Measurements from ENCODE around the gene KRTAP4-12.
"Not testable (repeated sequence)": the region's sequence is repeated elsewhere in the genome, so short reads cannot be mapped to it uniquely, and the experiment has no call there.

The KRTAP4-12 gene

GRCh38 chr17:41123991-41124371 lies at the start of gene KRTAP4-12:
TSS of gene KRTAP4-12 (minus strand) at chr17:41124182. CDS start at chr17:41124122, 60 bp downstream.
- DNase-seq (ENCODE audit: insufficient read length, low spot score); FAIRE-seq: not testable (repeated sequence)

GRCh38 chr17:41171886-41172285 lies 47.9 kb upstream of the KRTAP4-12 start:
- no peak for DNase-seq (ENCODE audit: insufficient read length, low spot score)
- FAIRE-seq = no peak

DNA sequence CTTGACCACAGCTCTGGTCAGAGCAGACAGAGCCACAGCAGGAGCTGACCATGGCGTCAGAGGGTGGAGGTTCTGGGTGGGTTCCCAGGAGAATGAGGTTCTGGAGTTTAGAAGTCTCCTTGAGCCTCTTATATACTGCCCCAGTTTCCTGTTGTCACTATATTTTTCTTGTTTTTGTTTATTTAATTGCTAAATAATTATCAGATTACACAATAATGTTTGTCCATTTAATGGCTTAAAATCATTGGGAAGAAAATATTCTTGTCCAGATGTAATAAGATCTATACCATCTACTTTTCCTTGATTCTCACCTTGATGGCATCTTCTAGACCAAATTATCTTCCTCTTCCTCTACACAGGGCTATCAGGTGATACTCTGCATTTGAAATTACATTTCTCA lies 44.1 kb upstream of the KRTAP4-12 start, which contains the start of gene KRTAP4-3:
TSS of gene KRTAP4-3 (minus strand) at position 101 of the 400 bp plus-strand sequence. CDS start at position 52, 49 bp downstream.
- no peak for FAIRE-seq
- no peak for DNase-seq (ENCODE audit: insufficient read length, low spot score)

GRCh38 chr17:41167561-41167960 lies 43.6 kb upstream of the KRTAP4-12 start:
- no peak for FAIRE-seq
- DNase-seq (ENCODE audit: insufficient read length, low spot score) = no peak

DNA sequence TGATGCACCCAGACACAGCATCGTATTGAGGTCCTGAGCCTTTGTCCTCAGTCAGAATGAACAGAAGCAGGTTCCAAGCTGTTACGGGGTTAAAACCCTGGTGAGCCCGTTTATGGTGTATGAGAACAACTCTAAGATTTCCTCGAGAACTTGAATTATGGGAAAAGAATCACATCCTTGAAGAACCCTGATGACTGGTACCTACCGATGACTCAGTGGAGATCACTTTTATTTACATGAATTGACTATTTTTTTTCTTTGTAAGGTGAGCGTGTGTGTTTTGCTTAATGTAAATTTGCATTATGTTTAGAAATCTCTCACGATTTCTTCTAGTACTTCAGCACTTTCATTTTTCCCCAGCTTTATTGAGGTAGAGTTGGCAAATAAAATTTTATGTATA lies 39.8 kb upstream of the KRTAP4-12 start:
- DNase-seq (ENCODE audit: insufficient read length, low spot score) = no peak
- FAIRE-seq = no peak

DNA sequence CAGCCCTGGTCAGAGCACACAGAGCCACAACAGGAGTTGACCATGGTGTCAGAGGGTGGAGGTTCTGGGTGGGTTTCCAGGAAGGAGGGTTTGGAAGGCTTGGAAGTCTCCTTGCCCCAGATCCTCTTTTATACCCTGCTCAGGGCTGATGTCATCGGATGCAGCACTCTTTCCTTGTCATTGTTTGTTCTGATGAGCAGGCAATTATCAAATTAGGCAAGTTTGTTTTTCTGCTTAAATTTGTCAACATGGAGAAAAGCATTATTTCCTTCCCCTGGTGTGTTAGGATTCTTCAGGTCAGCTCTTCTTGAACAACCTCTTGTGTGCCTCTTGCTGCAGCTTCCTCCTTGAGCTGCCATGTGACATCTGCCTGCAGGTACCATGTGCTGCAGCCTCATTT lies 36.7 kb upstream of the KRTAP4-12 start, which contains the start of gene KRTAP4-4:
TSS of gene KRTAP4-4 (minus strand) at position 101 of the 400 bp plus-strand sequence. CDS start at position 44, 57 bp downstream.
- no peak for FAIRE-seq

GRCh38 chr17:41160190-41160589 lies 36.2 kb upstream of the KRTAP4-12 start:
- not testable (repeated sequence) for FAIRE-seq; DNase-seq (ENCODE audit: insufficient read length, low spot score)

More for the DNA sequence above, 36.7 kb upstream of the KRTAP4-12 start, which contains the start of gene KRTAP4-4:
- no peak for DNase-seq (ENCODE audit: insufficient read length, low spot score)

GRCh38 chr17:41153856-41154255 lies 29.9 kb upstream of the KRTAP4-12 start:
- FAIRE-seq = peak; percentile 82
- no peak for DNase-seq (ENCODE audit: insufficient read length, low spot score)

DNA sequence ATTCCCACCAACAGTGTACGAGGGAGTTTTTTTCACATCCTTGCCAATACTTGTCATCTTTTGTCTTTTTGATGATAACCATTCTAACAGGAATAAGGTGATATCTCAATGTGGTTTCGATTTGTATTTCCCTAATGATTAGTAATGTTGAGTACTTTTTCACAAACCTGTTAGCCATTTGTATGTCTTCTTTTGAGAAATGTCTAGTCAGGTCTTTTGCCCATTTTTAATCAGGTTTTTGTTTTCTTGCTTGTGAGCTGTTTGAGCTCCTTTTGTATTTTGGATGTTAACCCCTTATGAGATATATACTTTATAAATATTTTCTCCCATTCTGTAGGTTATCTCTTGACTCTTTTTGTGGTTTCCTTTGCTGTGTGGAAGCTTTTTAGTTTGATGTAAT lies 27.5 kb upstream of the KRTAP4-12 start:
- FAIRE-seq (no peak), DNase-seq (ENCODE audit: insufficient read length, low spot score) (no peak)

- FAIRE-seq (peak; percentile 66), DNase-seq (ENCODE audit: insufficient read length, low spot score) (no peak)
These were observed 26.0 kb upstream of the KRTAP4-12 start for GRCh38 chr17:41150026-41150425.

- DNase-seq (ENCODE audit: insufficient read length, low spot score) (no peak), FAIRE-seq (peak; percentile 13)
These were observed 25.6 kb upstream of the KRTAP4-12 start, which contains the start of gene KRTAP4-5 for GRCh38 chr17:41149652-41149985. TSS of gene KRTAP4-5 (minus strand) at chr17:41149825. CDS start at chr17:41149767, 58 bp downstream.

DNA sequence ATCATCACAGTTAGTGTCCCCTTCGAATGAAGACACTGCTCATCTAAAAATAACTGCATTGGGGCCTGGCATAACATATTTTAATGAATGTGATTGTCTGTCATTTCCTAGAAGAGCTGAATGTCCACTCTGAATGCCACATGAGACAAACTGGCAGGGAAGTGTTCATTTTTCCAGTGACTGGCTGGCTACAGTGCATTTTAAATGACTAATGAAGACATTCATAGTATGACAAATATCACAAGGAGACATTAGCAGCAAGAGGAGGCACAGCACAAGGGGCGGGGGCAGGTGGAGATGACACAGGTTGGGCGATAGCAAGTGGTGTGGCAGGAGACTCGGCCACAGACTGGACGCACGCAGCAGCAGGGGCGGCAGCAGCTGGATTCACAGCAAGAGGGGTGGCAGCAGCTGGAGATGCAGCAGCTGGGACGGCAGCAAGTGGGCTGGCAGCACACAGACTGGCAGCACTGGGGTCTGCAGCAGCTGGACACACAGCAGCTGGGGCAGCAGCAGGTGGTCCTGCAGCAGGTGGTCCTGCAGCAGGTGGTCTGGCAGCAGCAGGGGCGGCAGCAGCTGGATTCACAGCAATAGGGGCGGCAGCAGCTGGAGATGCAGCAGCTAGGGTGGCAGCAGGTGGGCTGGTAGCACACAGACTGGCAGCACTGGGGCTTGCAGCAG lies 25.1 kb upstream of the KRTAP4-12 start:
- FAIRE-seq = peak; percentile 92
- DNase-seq (ENCODE audit: insufficient read length, low spot score) = not testable (repeated sequence)

GRCh38 chr17:41147531-41148204 lies 23.7 kb upstream of the KRTAP4-12 start:
- DNase-seq (ENCODE audit: insufficient read length, low spot score) (no peak), FAIRE-seq (no peak)

GRCh38 chr17:41145261-41145660 lies 21.3 kb upstream of the KRTAP4-12 start:
- FAIRE-seq = no peak
- DNase-seq (ENCODE audit: insufficient read length, low spot score) = no peak

- DNase-seq (ENCODE audit: insufficient read length, low spot score) = no peak
These were observed 20.9 kb upstream of the KRTAP4-12 start for GRCh38 chr17:41144846-41145245.

GRCh38 chr17:41141361-41141760 lies 17.4 kb upstream of the KRTAP4-12 start:
- FAIRE-seq = no peak
- no peak for DNase-seq (ENCODE audit: insufficient read length, low spot score)

More at GRCh38 chr17:41144846-41145245, 20.9 kb upstream of the KRTAP4-12 start:
- no peak for FAIRE-seq

DNA sequence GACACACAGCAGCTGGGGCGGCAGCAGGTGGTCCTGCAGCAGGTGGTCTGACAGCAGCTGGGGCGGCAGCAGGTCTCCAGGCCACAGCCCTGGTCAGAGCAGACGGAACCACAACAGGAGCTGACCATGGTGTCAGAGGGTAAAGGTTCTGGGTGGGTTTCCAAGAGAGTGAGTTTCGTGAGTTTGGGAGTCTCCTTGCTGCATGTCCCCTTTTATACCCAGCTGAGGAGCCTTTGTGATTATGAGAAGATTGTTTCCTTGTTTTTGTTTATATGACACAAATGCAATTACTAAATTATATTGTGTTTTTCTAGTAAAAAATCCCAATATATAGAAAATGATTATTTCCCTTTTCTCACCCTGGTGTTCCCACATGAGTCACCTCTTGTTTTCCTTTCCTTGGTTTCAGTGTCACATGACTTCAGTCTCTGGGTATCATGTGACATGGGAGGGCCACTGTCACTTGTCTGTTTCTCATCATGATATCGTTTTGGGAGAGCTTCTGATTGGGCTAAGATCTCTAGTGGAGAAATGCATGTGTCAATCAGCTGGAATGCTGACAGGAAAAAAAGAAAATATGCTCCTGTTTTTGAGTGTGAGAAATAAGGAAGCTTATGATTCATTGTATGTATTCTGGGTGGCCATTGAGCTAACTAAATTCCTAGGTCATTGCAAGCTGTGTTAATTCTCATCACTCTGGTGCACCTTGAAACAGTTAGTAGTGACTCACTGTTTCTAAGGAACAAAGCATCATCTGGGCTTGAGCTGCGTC lies 16.6 kb upstream of the KRTAP4-12 start, which contains the start of gene KRTAP4-6:
TSS of gene KRTAP4-6 (minus strand) at position 185 of the 772 bp plus-strand sequence. CDS start at position 128, 57 bp downstream.
- DNase-seq (ENCODE audit: insufficient read length, low spot score) (peak; percentile 18), FAIRE-seq (peak; percentile 38)

DNA sequence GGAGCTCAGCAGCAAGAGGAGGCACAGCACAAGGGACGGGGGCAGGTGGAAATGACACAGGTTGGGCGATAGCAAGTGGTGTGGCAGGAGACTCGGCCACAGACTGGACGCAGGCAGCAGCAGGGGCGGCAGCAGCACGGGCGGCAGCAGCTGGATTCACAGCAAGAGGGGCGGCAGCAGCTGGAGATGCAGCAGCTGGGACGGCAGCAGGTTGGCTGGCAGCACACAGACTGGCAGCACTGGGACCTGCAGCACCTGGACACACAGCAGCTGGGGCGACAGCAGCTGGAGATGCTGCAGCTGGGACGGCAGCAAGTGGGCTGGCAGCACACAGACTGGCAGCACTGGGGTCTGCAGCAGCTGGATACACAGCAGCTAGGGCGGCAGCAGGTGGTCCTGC lies 15.9 kb upstream of the KRTAP4-12 start:
- peak; percentile 92 for FAIRE-seq
- not testable (repeated sequence) for DNase-seq (ENCODE audit: insufficient read length, low spot score)

DNA sequence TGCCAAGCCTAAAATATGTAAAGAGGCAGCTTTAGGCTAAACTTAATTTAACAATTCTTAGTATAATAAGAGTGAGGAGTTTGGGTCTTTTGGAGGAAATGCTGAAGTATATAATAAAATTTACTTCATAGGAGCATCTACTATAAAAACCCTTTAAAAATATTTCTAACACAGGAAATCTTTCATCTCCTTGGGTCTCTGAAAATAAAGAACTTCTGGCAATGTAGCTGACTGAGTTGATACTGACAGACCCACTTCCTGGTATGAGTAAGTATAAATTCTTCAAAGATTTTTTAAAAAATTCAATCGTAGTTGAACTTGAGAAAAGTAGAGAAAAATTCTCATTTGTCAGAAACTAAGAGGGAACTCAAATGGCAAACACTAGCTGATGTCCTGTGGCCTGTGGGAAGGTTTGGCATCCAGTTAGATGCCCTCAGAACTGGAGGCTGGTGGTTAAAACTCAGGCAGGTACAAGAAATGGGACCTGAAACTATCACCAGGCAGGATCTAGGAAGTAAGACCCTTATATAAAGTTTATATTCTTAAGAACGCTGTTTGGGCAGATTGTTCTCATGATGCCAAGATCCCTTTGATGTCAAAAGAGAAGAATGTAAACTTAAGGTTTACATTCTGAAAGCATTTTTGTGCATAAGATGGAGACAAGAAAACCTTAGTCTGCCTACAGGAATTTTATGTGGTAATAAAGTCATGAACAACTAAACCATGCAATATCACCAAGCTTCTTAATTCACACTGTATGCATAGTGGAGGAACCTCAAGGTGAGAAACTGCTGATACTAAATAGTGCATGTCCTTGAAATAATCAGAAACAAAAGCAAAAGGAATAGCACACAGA lies 10.1 kb upstream of the KRTAP4-12 start:
- FAIRE-seq (no peak), DNase-seq (ENCODE audit: insufficient read length, low spot score) (no peak)

GRCh38 chr17:41131979-41132378 lies 8.0 kb upstream of the KRTAP4-12 start:
- DNase-seq (ENCODE audit: insufficient read length, low spot score) = peak; percentile 22
- FAIRE-seq = peak; percentile 38

Measured in HTR-8/SVneo (cell line).